ENCODE data around the gene CADPS. TPM values are rescaled to one million over a fixed set of nuclear protein-coding genes. Genes with fewer than 3 reads are reported as not detected.

The CADPS gene
- total RNA-seq, 1 donor from 2014 or later: 149 TPM

GRCh38 chr3:62451211-62451887 lies 423.9 kb downstream of the CADPS start:
- H3K27ac Mint-ChIP-seq: peak overlapping the region; percentile 72
- DNase-seq (ENCODE audit: low spot score, unreplicated experiment): no peak
- H3K4me1 Mint-ChIP-seq (ENCODE audit: low read depth): peaks cover 9% of the 10 kb centered on the region
- peaks cover 7% of the 10 kb centered on the region for H3K36me3 Mint-ChIP-seq (ENCODE audit: insufficient read depth)
- peak overlapping the region; percentile 17 for H3K4me3 Mint-ChIP-seq (ENCODE audit: low read depth)
- H3K9me3 Mint-ChIP-seq (ENCODE audit: low read depth): no peaks in the 10 kb centered on the region
- H3K27me3 Mint-ChIP-seq: no peaks in the 10 kb centered on the region
- TF ChIP-seq CTCF (IDR thresholded peaks at IDR 0.05; ENCODE audit: unreplicated experiment): no peak

- no peak for TF ChIP-seq CTCF (IDR thresholded peaks at IDR 0.05; ENCODE audit: unreplicated experiment)
- DNase-seq (ENCODE audit: low spot score, unreplicated experiment): no peak
- Mint-ChIP-seq H3K9me3 (ENCODE audit: low read depth) (no peaks in the 10 kb centered on the region), H3K36me3 (ENCODE audit: insufficient read depth) (peaks cover 12% of the 10 kb centered on the region), H3K4me1 (ENCODE audit: low read depth) (peaks cover 4% of the 10 kb centered on the region), H3K27me3 (no peaks in the 10 kb centered on the region), H3K4me3 (ENCODE audit: low read depth) (no peak overlapping the region), H3K27ac (no peak overlapping the region)
Measured at GRCh38 chr3:62446337-62446940, 428.8 kb downstream of the CADPS start.

- TF ChIP-seq CTCF (IDR thresholded peaks at IDR 0.05; ENCODE audit: unreplicated experiment): no peak
- Mint-ChIP-seq H3K27ac (no peak overlapping the region), H3K4me3 (ENCODE audit: low read depth) (no peak overlapping the region), H3K9me3 (ENCODE audit: low read depth) (no peaks in the 10 kb centered on the region), H3K4me1 (ENCODE audit: low read depth) (no peaks in the 10 kb centered on the region), H3K36me3 (ENCODE audit: insufficient read depth) (peaks cover 12% of the 10 kb centered on the region), H3K27me3 (no peaks in the 10 kb centered on the region)
- DNase-seq (ENCODE audit: low spot score, unreplicated experiment): no peak
Measured at GRCh38 chr3:62445275-62445674, 429.9 kb downstream of the CADPS start.

GRCh38 chr3:62439978-62440377 lies 435.2 kb downstream of the CADPS start:
- no peak overlapping the region for H3K27ac Mint-ChIP-seq
- TF ChIP-seq CTCF (IDR thresholded peaks at IDR 0.05; ENCODE audit: unreplicated experiment): no peak
- H3K27me3 Mint-ChIP-seq: no peaks in the 10 kb centered on the region
- no peaks in the 10 kb centered on the region for H3K9me3 Mint-ChIP-seq (ENCODE audit: low read depth)
- H3K36me3 Mint-ChIP-seq (ENCODE audit: insufficient read depth): peaks cover 13% of the 10 kb centered on the region
- no peaks in the 10 kb centered on the region for H3K4me1 Mint-ChIP-seq (ENCODE audit: low read depth)
- DNase-seq (ENCODE audit: low spot score, unreplicated experiment): no peak
- no peak overlapping the region for H3K4me3 Mint-ChIP-seq (ENCODE audit: low read depth)

GRCh38 chr3:62439176-62439813 lies 435.9 kb downstream of the CADPS start:
- Mint-ChIP-seq H3K27me3 (no peaks in the 10 kb centered on the region), H3K36me3 (ENCODE audit: insufficient read depth) (peaks cover 16% of the 10 kb centered on the region), H3K4me3 (ENCODE audit: low read depth) (no peak overlapping the region), H3K4me1 (ENCODE audit: low read depth) (no peaks in the 10 kb centered on the region), H3K27ac (no peak overlapping the region), H3K9me3 (ENCODE audit: low read depth) (no peaks in the 10 kb centered on the region)
- no peak for DNase-seq (ENCODE audit: low spot score, unreplicated experiment)
- no peak for TF ChIP-seq CTCF (IDR thresholded peaks at IDR 0.05; ENCODE audit: unreplicated experiment)

All from progenitor cell of endocrine pancreas (in vitro differentiated cells).